Activated T-cell treated with anti-CD3 and anti-CD28 coated beads for 48 hours (primary cell): Measurements from ENCODE around the gene BBS5.
A peak's percentile ranks its signal among the peaks of the same experiment; 100 is the strongest.
"Not testable (repeated sequence)": the region's sequence is repeated elsewhere in the genome, so short reads cannot be mapped to it uniquely, and the experiment has no call there.

ENCODE experiments used
- DNase-seq: peaks from one replicate; pipeline ENCODE4 v3.0.0-alpha.2; 2020; ENCODE audit warnings: low read depth

The BBS5 gene

GRCh38 chr2:169486487-169486886 is 7.2 kb downstream of the BBS5 start:
- DNase-seq, result no peak

GRCh38 chr2:169490834-169491233 is 11.5 kb downstream of the BBS5 start:
- no peak for DNase-seq

GRCh38 chr2:169491378-169491777 is 12.1 kb downstream of the BBS5 start:
- DNase-seq, result no peak

- no peak for DNase-seq
Measured at GRCh38 chr2:169493360-169493759, 14.1 kb downstream of the BBS5 start.

GRCh38 chr2:169495310-169495928 is 16.1 kb downstream of the BBS5 start:
- DNase-seq, result no peak

GRCh38 chr2:169504651-169505050 is 25.4 kb downstream of the BBS5 start:
- no peak for DNase-seq

- no peak for DNase-seq
Measured at GRCh38 chr2:169507698-169508097, 28.4 kb downstream of the BBS5 start.

GRCh38 chr2:169509298-169509885 is 30.1 kb downstream of the BBS5 start, which contains the start of gene KLHL41:
KLHL41 (plus strand) TSS chr2:169509702; CDS start chr2:169509779, 77 bp downstream.
- no peak for DNase-seq

- no peak for DNase-seq
Measured at GRCh38 chr2:169509955-169510354, 30.7 kb downstream of the BBS5 start.

GRCh38 chr2:169510496-169510895 is 31.2 kb downstream of the BBS5 start:
- DNase-seq, result no peak

- no peak for DNase-seq
Measured at GRCh38 chr2:169511818-169512217, 32.5 kb downstream of the BBS5 start.

- DNase-seq, result no peak
Measured at GRCh38 chr2:169512525-169512924, 33.2 kb downstream of the BBS5 start.

GRCh38 chr2:169513094-169513493 is 33.8 kb downstream of the BBS5 start:
- no peak for DNase-seq

GRCh38 chr2:169513926-169514325 is 34.6 kb downstream of the BBS5 start:
- DNase-seq, result no peak

- DNase-seq, result not testable (repeated sequence)
Measured at GRCh38 chr2:169514758-169515157, 35.5 kb downstream of the BBS5 start.

GRCh38 chr2:169516488-169516995 is 37.2 kb downstream of the BBS5 start:
- DNase-seq, result not testable (repeated sequence)

- DNase-seq, result no peak
Measured at GRCh38 chr2:169520896-169521295, 41.6 kb downstream of the BBS5 start.

GRCh38 chr2:169523681-169524080 is 44.4 kb downstream of the BBS5 start:
- DNase-seq, result no peak

GRCh38 chr2:169525434-169525833 is 46.1 kb downstream of the BBS5 start:
- no peak for DNase-seq

- no peak for DNase-seq
Measured at GRCh38 chr2:169526451-169526850, 47.2 kb downstream of the BBS5 start.

GRCh38 chr2:169528271-169528701 is 49.0 kb downstream of the BBS5 start:
- DNase-seq, result peak; percentile 61

GRCh38 chr2:169539460-169539859 is 60.2 kb downstream of the BBS5 start:
- DNase-seq, result not testable (repeated sequence)

- DNase-seq, result no peak
Measured at GRCh38 chr2:169540146-169540545, 60.9 kb downstream of the BBS5 start.

GRCh38 chr2:169542433-169542832 is 63.1 kb downstream of the BBS5 start:
- no peak for DNase-seq
